ENCODE measurements around the gene XPC. TPM values are rescaled to one million over a fixed set of nuclear protein-coding genes. Genes with fewer than 3 reads are reported as not detected.
A peak's percentile ranks its signal among the peaks of the same experiment; 100 is the strongest.

XPC gene
- total RNA-seq, 1 experiment from 2014 or later: 17.7 TPM

- Histone ChIP-seq H3K4me3 (no peak overlapping the region), H3K4me1 (replicated peaks) (no peaks in the 10 kb centered on the region), H3K27ac (no peak overlapping the region), H3K36me3 (peaks cover 91% of the 10 kb centered on the region), H3K27me3 (replicated peaks) (no peaks in the 10 kb centered on the region), H3K9me3 (replicated peaks) (no peaks in the 10 kb centered on the region)
- no peak for DNase-seq (ENCODE audit: low read depth in 1 of 2, low spot score in 2 of 2)
Measured at GRCh38 chr3:14135581-14135980, 42.8 kb downstream of the XPC start.

GRCh38 chr3:14134291-14134690 lies 44.1 kb downstream of the XPC start:
- Histone ChIP-seq H3K4me3 (no peak overlapping the region), H3K27me3 (replicated peaks) (no peaks in the 10 kb centered on the region), H3K9me3 (replicated peaks) (no peaks in the 10 kb centered on the region), H3K27ac (no peak overlapping the region), H3K36me3 (peaks cover 96% of the 10 kb centered on the region), H3K4me1 (replicated peaks) (no peaks in the 10 kb centered on the region)
- DNase-seq (ENCODE audit: low read depth in 1 of 2, low spot score in 2 of 2): no peak

- Histone ChIP-seq H3K36me3 (peaks cover 94% of the 10 kb centered on the region), H3K4me3 (no peak overlapping the region), H3K27ac (no peak overlapping the region), H3K27me3 (replicated peaks) (no peaks in the 10 kb centered on the region), H3K4me1 (replicated peaks) (no peaks in the 10 kb centered on the region), H3K9me3 (replicated peaks) (no peaks in the 10 kb centered on the region; the same call in 1 of the 2 replicates)
- DNase-seq (ENCODE audit: low read depth in 1 of 2, low spot score in 2 of 2): no peak
Measured at GRCh38 chr3:14133876-14134275, 44.5 kb downstream of the XPC start.

GRCh38 chr3:14133188-14133800 lies 45.1 kb downstream of the XPC start:
- H3K36me3 ChIP-seq: peaks cover 94% of the 10 kb centered on the region
- H3K9me3 ChIP-seq (replicated peaks): no peaks in the 10 kb centered on the region; the same call in 1 of the 2 replicates
- no peaks in the 10 kb centered on the region for H3K4me1 ChIP-seq (replicated peaks)
- DNase-seq (ENCODE audit: low read depth in 1 of 2, low spot score in 2 of 2): no peak
- no peak overlapping the region for H3K4me3 ChIP-seq
- no peaks in the 10 kb centered on the region for H3K27me3 ChIP-seq (replicated peaks)
- H3K27ac ChIP-seq: no peak overlapping the region

- Histone ChIP-seq H3K36me3 (peaks cover 94% of the 10 kb centered on the region), H3K4me3 (no peak overlapping the region), H3K27me3 (replicated peaks) (no peaks in the 10 kb centered on the region), H3K9me3 (replicated peaks) (no peaks in the 10 kb centered on the region; the same call in 1 of the 2 replicates), H3K27ac (no peak overlapping the region), H3K4me1 (replicated peaks) (no peaks in the 10 kb centered on the region)
- DNase-seq (ENCODE audit: low read depth in 1 of 2, low spot score in 2 of 2): no peak
Measured at GRCh38 chr3:14132689-14133088, 45.7 kb downstream of the XPC start.

GRCh38 chr3:14132120-14132519 lies 46.3 kb downstream of the XPC start:
- H3K9me3 ChIP-seq (replicated peaks): no peaks in the 10 kb centered on the region; the same call in 1 of the 2 replicates
- H3K36me3 ChIP-seq: peaks cover 96% of the 10 kb centered on the region
- DNase-seq (ENCODE audit: low read depth in 1 of 2, low spot score in 2 of 2): no peak
- no peaks in the 10 kb centered on the region for H3K27me3 ChIP-seq (replicated peaks)
- H3K4me1 ChIP-seq (replicated peaks): no peaks in the 10 kb centered on the region
- H3K27ac ChIP-seq: no peak overlapping the region
- H3K4me3 ChIP-seq: no peak overlapping the region

GRCh38 chr3:14131134-14131533 lies 47.3 kb downstream of the XPC start:
- H3K27ac ChIP-seq: no peak overlapping the region
- H3K4me3 ChIP-seq: no peak overlapping the region
- no peak for DNase-seq (ENCODE audit: low read depth in 1 of 2, low spot score in 2 of 2)
- H3K4me1 ChIP-seq (replicated peaks): peaks cover 7% of the 10 kb centered on the region
- H3K9me3 ChIP-seq (replicated peaks): no peaks in the 10 kb centered on the region; the same call in 1 of the 2 replicates
- H3K27me3 ChIP-seq (replicated peaks): no peaks in the 10 kb centered on the region
- peaks cover 93% of the 10 kb centered on the region for H3K36me3 ChIP-seq

- H3K4me1 ChIP-seq (replicated peaks): peaks cover 10% of the 10 kb centered on the region
- H3K27me3 ChIP-seq (replicated peaks): no peaks in the 10 kb centered on the region
- H3K4me3 ChIP-seq: no peak overlapping the region
- peaks cover 89% of the 10 kb centered on the region for H3K36me3 ChIP-seq
- H3K9me3 ChIP-seq (replicated peaks): no peaks in the 10 kb centered on the region; the same call in 1 of the 2 replicates
- no peak overlapping the region for H3K27ac ChIP-seq
- no peak for DNase-seq (ENCODE audit: low read depth in 1 of 2, low spot score in 2 of 2)
Measured at GRCh38 chr3:14130707-14131106, 47.7 kb downstream of the XPC start.

GRCh38 chr3:14130230-14130629 lies 48.2 kb downstream of the XPC start:
- Histone ChIP-seq H3K9me3 (replicated peaks) (no peaks in the 10 kb centered on the region; the same call in 1 of the 2 replicates), H3K27me3 (replicated peaks) (no peaks in the 10 kb centered on the region), H3K4me1 (replicated peaks) (peaks cover 10% of the 10 kb centered on the region), H3K27ac (no peak overlapping the region), H3K4me3 (no peak overlapping the region), H3K36me3 (peaks cover 84% of the 10 kb centered on the region)
- no peak for DNase-seq (ENCODE audit: low read depth in 1 of 2, low spot score in 2 of 2)

GRCh38 chr3:14129296-14129695 lies 49.1 kb downstream of the XPC start:
- no peaks in the 10 kb centered on the region for H3K27me3 ChIP-seq (replicated peaks)
- H3K4me1 ChIP-seq (replicated peaks): peaks cover 10% of the 10 kb centered on the region
- peak in 1 of 2 experiments; percentile 1 for DNase-seq (ENCODE audit: low read depth in 1 of 2, low spot score in 2 of 2)
- no peak overlapping the region for H3K4me3 ChIP-seq
- H3K36me3 ChIP-seq: peaks cover 80% of the 10 kb centered on the region
- no peak overlapping the region for H3K27ac ChIP-seq
- no peaks in the 10 kb centered on the region; the same call in 1 of the 2 replicates for H3K9me3 ChIP-seq (replicated peaks)

- DNase-seq (ENCODE audit: low read depth in 1 of 2, low spot score in 2 of 2): no peak
- Histone ChIP-seq H3K4me1 (replicated peaks) (peaks cover 13% of the 10 kb centered on the region), H3K27ac (no peak overlapping the region), H3K36me3 (peaks cover 79% of the 10 kb centered on the region), H3K4me3 (no peak overlapping the region), H3K27me3 (replicated peaks) (no peaks in the 10 kb centered on the region), H3K9me3 (replicated peaks) (no peaks in the 10 kb centered on the region; the same call in 1 of the 2 replicates)
Measured at GRCh38 chr3:14128724-14129123, 49.7 kb downstream of the XPC start.

- H3K27ac ChIP-seq: no peak overlapping the region
- peak in 1 of 2 experiments; percentile 13 for DNase-seq (ENCODE audit: low read depth in 1 of 2, low spot score in 2 of 2)
- no peak overlapping the region for H3K4me3 ChIP-seq
- H3K9me3 ChIP-seq (replicated peaks): no peaks in the 10 kb centered on the region; the same call in 1 of the 2 replicates
- no peaks in the 10 kb centered on the region for H3K27me3 ChIP-seq (replicated peaks)
- peaks cover 68% of the 10 kb centered on the region for H3K36me3 ChIP-seq
- peaks cover 17% of the 10 kb centered on the region for H3K4me1 ChIP-seq (replicated peaks)
Measured at GRCh38 chr3:14127516-14128161, 50.8 kb downstream of the XPC start.

GRCh38 chr3:14126887-14127505 lies 51.4 kb downstream of the XPC start:
- H3K36me3 ChIP-seq: peaks cover 62% of the 10 kb centered on the region
- H3K27me3 ChIP-seq (replicated peaks): no peaks in the 10 kb centered on the region
- H3K4me1 ChIP-seq (replicated peaks): peaks cover 17% of the 10 kb centered on the region
- no peak overlapping the region for H3K27ac ChIP-seq
- H3K4me3 ChIP-seq: no peak overlapping the region
- no peak for DNase-seq (ENCODE audit: low read depth in 1 of 2, low spot score in 2 of 2)
- H3K9me3 ChIP-seq (replicated peaks): no peaks in the 10 kb centered on the region; the same call in 1 of the 2 replicates

Data from SJSA1 (cell line).